ENCODE measurements around the gene CSH2. TPM values are rescaled to one million over a fixed set of nuclear protein-coding genes. Genes with fewer than 3 reads are reported as not detected.

Gene CSH2
- total and polyA plus RNA-seq, 2 of the 13 experiments (the other 11 are each of a cell fraction or from before 2014, with no cell fraction given), result not detected

DNA sequence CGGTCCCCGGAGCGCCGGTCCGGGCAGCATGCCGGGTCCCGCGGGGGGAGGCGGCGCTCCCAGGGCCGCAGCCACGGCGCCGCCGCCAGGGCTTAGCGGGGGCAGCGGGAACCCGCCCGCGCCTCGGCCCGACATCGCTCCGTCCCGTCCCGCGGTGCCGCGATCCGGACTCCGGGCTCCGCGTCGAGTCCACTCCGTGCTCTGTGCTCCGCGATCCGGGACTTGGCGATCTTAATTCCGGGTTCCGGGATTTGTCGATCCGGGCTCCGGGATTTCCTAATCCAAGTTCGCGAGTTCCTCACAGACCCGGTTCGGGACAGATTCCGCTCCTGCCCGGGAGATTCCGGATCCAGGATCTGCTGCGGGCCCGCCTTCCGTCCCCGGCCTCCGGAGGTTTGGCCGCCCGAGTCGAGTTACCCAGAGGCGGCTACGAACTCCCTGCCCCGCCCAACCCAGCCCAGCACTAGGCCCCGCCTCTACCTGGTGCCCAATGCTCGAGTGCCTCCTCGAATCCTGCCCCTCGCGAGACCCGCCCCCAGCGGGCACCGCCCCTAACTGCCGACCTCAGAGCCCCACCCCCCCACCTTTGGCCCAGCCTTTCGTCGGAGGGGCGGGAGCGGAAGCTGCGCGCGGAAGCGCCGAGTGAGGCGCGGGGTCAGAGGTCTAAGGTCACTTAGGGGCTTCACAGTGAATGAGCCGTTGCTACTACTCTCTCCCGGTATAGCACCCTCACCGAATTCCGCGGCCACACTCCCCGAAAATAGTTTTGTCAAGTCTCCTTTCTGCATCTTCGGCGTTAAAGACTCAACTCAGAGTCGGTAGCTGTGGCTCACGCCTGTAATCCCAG lies 30.7 kb downstream of the CSH2 start, which contains the start of gene SMARCD2 (continued):
- TF ChIP-seq, protein P1, sequence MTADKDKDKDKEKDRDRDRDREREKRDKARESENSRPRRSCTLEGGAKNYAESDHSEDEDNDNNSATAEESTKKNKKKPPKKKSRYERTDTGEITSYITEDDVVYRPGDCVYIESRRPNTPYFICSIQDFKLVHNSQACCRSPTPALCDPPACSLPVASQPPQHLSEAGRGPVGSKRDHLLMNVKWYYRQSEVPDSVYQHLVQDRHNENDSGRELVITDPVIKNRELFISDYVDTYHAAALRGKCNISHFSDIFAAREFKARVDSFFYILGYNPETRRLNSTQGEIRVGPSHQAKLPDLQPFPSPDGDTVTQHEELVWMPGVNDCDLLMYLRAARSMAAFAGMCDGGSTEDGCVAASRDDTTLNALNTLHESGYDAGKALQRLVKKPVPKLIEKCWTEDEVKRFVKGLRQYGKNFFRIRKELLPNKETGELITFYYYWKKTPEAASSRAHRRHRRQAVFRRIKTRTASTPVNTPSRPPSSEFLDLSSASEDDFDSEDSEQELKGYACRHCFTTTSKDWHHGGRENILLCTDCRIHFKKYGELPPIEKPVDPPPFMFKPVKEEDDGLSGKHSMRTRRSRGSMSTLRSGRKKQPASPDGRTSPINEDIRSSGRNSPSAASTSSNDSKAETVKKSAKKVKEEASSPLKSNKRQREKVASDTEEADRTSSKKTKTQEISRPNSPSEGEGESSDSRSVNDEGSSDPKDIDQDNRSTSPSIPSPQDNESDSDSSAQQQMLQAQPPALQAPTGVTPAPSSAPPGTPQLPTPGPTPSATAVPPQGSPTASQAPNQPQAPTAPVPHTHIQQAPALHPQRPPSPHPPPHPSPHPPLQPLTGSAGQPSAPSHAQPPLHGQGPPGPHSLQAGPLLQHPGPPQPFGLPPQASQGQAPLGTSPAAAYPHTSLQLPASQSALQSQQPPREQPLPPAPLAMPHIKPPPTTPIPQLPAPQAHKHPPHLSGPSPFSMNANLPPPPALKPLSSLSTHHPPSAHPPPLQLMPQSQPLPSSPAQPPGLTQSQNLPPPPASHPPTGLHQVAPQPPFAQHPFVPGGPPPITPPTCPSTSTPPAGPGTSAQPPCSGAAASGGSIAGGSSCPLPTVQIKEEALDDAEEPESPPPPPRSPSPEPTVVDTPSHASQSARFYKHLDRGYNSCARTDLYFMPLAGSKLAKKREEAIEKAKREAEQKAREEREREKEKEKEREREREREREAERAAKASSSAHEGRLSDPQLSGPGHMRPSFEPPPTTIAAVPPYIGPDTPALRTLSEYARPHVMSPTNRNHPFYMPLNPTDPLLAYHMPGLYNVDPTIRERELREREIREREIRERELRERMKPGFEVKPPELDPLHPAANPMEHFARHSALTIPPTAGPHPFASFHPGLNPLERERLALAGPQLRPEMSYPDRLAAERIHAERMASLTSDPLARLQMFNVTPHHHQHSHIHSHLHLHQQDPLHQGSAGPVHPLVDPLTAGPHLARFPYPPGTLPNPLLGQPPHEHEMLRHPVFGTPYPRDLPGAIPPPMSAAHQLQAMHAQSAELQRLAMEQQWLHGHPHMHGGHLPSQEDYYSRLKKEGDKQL (CRISPR knock-in tag; IDR thresholded peaks at IDR 0.05; ENCODE audit: low read depth), result peak; percentile 76; the same call in 1 of the 2 replicates
- TF ChIP-seq ZNF768 (CRISPR knock-in tag; IDR thresholded peaks at IDR 0.05), result peak; percentile 89
- TF ChIP-seq ZNF121 (CRISPR knock-in tag; IDR thresholded peaks at IDR 0.05), result 0 out of 2 replicates have a peak, but pooled peaks have one; percentile 51
- TF ChIP-seq, protein P2, sequence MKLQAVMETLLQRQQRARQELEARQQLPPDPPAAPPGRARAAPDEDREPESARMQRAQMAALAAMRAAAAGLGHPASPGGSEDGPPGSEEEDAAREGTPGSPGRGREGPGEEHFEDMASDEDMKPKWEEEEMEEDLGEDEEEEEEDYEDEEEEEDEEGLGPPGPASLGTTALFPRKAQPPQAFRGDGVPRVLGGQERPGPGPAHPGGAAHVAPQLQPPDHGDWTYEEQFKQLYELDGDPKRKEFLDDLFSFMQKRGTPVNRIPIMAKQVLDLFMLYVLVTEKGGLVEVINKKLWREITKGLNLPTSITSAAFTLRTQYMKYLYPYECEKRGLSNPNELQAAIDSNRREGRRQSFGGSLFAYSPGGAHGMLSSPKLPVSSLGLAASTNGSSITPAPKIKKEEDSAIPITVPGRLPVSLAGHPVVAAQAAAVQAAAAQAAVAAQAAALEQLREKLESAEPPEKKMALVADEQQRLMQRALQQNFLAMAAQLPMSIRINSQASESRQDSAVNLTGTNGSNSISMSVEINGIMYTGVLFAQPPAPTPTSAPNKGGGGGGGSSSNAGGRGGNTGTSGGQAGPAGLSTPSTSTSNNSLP (IDR thresholded peaks at IDR 0.05; ENCODE audit: low read depth, low read length), result peak; percentile 100
- peak; percentile 96; the same call in 1 of the 2 replicates for TF ChIP-seq ADNP (CRISPR knock-in tag; IDR thresholded peaks at IDR 0.05)
- TF ChIP-seq, protein P3, sequence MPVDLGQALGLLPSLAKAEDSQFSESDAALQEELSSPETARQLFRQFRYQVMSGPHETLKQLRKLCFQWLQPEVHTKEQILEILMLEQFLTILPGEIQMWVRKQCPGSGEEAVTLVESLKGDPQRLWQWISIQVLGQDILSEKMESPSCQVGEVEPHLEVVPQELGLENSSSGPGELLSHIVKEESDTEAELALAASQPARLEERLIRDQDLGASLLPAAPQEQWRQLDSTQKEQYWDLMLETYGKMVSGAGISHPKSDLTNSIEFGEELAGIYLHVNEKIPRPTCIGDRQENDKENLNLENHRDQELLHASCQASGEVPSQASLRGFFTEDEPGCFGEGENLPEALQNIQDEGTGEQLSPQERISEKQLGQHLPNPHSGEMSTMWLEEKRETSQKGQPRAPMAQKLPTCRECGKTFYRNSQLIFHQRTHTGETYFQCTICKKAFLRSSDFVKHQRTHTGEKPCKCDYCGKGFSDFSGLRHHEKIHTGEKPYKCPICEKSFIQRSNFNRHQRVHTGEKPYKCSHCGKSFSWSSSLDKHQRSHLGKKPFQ (CRISPR knock-in tag; IDR thresholded peaks at IDR 0.05; ENCODE audit: insufficient replicate concordance), result peak; percentile 91
- no peak; the same call in 1 of the 2 replicates for TF ChIP-seq MTF2 (CRISPR knock-in tag; IDR thresholded peaks at IDR 0.05; ENCODE audit: borderline replicate concordance)
- peak; percentile 73; the same call in 1 of the 2 replicates for TF ChIP-seq ZNF607 (CRISPR knock-in tag; IDR thresholded peaks at IDR 0.05; ENCODE audit: borderline replicate concordance)
- TF ChIP-seq ZNF510 (CRISPR knock-in tag; IDR thresholded peaks at IDR 0.05; ENCODE audit: low read depth), result peak; percentile 22
- peak; percentile 94 for TF ChIP-seq TSC22D2 (CRISPR knock-in tag; IDR thresholded peaks at IDR 0.05; ENCODE audit: borderline replicate concordance)
- peak; percentile 81 for TF ChIP-seq HOMEZ (CRISPR knock-in tag; IDR thresholded peaks at IDR 0.05; ENCODE audit: low read depth)
- no peak for TF ChIP-seq ZNF383 (CRISPR knock-in tag; IDR thresholded peaks at IDR 0.05; ENCODE audit: borderline replicate concordance)
- TF ChIP-seq, protein P4, sequence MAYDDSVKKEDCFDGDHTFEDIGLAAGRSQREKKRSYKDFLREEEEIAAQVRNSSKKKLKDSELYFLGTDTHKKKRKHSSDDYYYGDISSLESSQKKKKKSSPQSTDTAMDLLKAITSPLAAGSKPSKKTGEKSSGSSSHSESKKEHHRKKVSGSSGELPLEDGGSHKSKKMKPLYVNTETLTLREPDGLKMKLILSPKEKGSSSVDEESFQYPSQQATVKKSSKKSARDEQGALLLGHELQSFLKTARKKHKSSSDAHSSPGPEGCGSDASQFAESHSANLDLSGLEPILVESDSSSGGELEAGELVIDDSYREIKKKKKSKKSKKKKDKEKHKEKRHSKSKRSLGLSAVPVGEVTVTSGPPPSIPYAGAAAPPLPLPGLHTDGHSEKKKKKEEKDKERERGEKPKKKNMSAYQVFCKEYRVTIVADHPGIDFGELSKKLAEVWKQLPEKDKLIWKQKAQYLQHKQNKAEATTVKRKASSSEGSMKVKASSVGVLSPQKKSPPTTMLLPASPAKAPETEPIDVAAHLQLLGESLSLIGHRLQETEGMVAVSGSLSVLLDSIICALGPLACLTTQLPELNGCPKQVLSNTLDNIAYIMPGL (CRISPR knock-in tag; IDR thresholded peaks at IDR 0.05; ENCODE audit: borderline replicate concordance in 1 of 2, low read depth in 1 of 2), result peak; percentile 92 to 93
- no peak for TF ChIP-seq ZNF382 (CRISPR knock-in tag; IDR thresholded peaks at IDR 0.05; ENCODE audit: borderline replicate concordance)
